Gastrocnemius medialis (tissue), 4 donors: Measurements from ENCODE around the gene FZD10. TPM values are rescaled to one million over a fixed set of nuclear protein-coding genes. Genes with fewer than 3 reads are reported as not detected.

Source experiments
- ATAC-seq, 2 donors: fragments of 150-250 bp; one replicate each; pipeline ENCODE4 v1.9.1; 2016
- DNase-seq, 2 donors: peaks; one replicate each; pipeline ENCODE4 v3.0.0-alpha.2; 2019
- H3K27ac ChIP-seq, 4 donors: fragments of 200-600 bp; sonication (generic); 1 replicate in 1 of 4; 2 replicates in 3 of 4; pipeline ENCODE4 v1.5.1; 2016 to 2018; ENCODE audit warnings: mild to moderate bottlenecking in 2 of 4, moderate library complexity in 1 of 4
- H3K27me3 ChIP-seq, 3 donors: fragments of 200-600 bp; sonication (generic) in 2 of 3; 1 replicate in 1 of 3; 2 replicates in 2 of 3; pipeline versions ENCODE4 v1.5.1 to v1.6.0; 2016 to 2019; ENCODE audit warnings: mild to moderate bottlenecking in 1 of 3, moderate library complexity in 1 of 3
- H3K36me3 ChIP-seq, 2 donors: fragments of 200-600 bp; sonication (generic) in 1 of 2; one replicate each; pipeline ENCODE4 v1.5.1; 2017 to 2018
- H3K4me1 ChIP-seq, 2 donors: fragments of 200-600 bp; sonication (generic) in 1 of 2; one replicate each; pipeline ENCODE4 v1.5.1; 2016 to 2017; ENCODE audit warnings: mild to moderate bottlenecking in 2 of 2
- H3K4me3 ChIP-seq, 4 donors: fragments of 200-600 bp; sonication (generic) in 3 of 4; 1 replicate in 1 of 4; 2 replicates in 3 of 4; pipeline ENCODE4 v1.5.1; 2016 to 2019; ENCODE audit warnings: mild to moderate bottlenecking in 2 of 4
- H3K9me3 ChIP-seq, 3 donors: fragments of 200-600 bp; sonication (generic) in 2 of 3; 1 replicate in 1 of 3; 2 replicates in 2 of 3; pipeline ENCODE4 v1.5.1; 2016 to 2019
- CTCF ChIP-seq, 5 experiments: fragments of 450-650 bp in 3 of 5; fragments of 200-600 bp in 2 of 5; sonication (generic) in 2 of 5; IDR thresholded peaks in 4 of 5; conservative IDR thresholded peaks in 1 of 5; 1 replicate in 4 of 5; 2 replicates in 1 of 5; pipeline ENCODE4 v1.5.1; 2016 to 2019; ENCODE audit warnings: antibody characterized with exemption in 5 of 5, mild to moderate bottlenecking in 3 of 5, moderate library complexity in 3 of 5
- POLR2A ChIP-seq, 2 donors: fragments of 450-650 bp; IDR thresholded peaks; one replicate each; pipeline ENCODE4 v1.6.1; 2017; ENCODE audit warnings: antibody characterized with exemption in 2 of 2, mild to moderate bottlenecking in 2 of 2, moderate library complexity in 2 of 2
- in situ Hi-C, 4 donors: fragments of 200-750 bp; cut with MboI; loops; one replicate each; pipeline versions ENCODE4 v1.15.0 to v1.8.0; 2017; ENCODE audit warnings: low sequenced_read_pairs in 4 of 4
- intact Hi-C: fragments of 100-400 bp; cut with DNase I; formaldehyde crosslinking; loops from one replicate; pipeline ENCODE4 v1.15.1; 2023; ENCODE audit warnings: low total_unique reads
- total RNA-seq, 4 donors: library from RNA; depleted of rRNA; stranded (reverse); fragments of >200 nt; gene quantifications; one replicate each; pipeline versions ENCODE4 v1.1.0 to v1.2.3, GENCODE V29; 2016

The FZD10 gene
- total RNA-seq, 4 donors from 2014 or later: 0.15 to 2.3 (median 1.1) TPM; not detected in 1

GRCh38 chr12:130186651-130187268, 24.5 kb downstream of the FZD10 start:
- intact Hi-C loops (loop anchor here (10.0 kb wide), 1 partner anchor 62 kb away; no protein-coding TSS in a partner anchor), in situ Hi-C loops (no loop called here)
- no peak for DNase-seq

GRCh38 chr12:130192642-130193345, 30.5 kb downstream of the FZD10 start:
- no peaks in the 10 kb centered on the region for H3K36me3 ChIP-seq
- H3K9me3 ChIP-seq: no peaks in the 10 kb centered on the region
- no peak for DNase-seq
- intact Hi-C loops: no loop called here
- H3K4me1 ChIP-seq: no peaks in the 10 kb centered on the region
- TF ChIP-seq CTCF (IDR thresholded peaks at IDR 0.05 in 4 of 5, conservative IDR thresholded peaks at IDR 0.05 in 1 of 5) (no peak), POLR2A (IDR thresholded peaks at IDR 0.05) (no peak)
- H3K27ac ChIP-seq: no peak overlapping the region
- H3K4me3 ChIP-seq: no peak overlapping the region
- in situ Hi-C loops: no loop called here
- ATAC-seq: no peak
- H3K27me3 ChIP-seq: no peaks in the 10 kb centered on the region

More at GRCh38 chr12:130186651-130187268, 24.5 kb downstream of the FZD10 start:
- Histone ChIP-seq H3K27ac (peak overlapping the region in 1 of 4 donors; percentile 13), H3K9me3 (no peaks in the 10 kb centered on the region), H3K36me3 (no peaks in the 10 kb centered on the region), H3K4me1 (no peaks in the 10 kb centered on the region), H3K4me3 (no peak overlapping the region), H3K27me3 (no peaks in the 10 kb centered on the region)
- TF ChIP-seq POLR2A (IDR thresholded peaks at IDR 0.05): no peak
- no peak for TF ChIP-seq CTCF (IDR thresholded peaks at IDR 0.05 in 4 of 5, conservative IDR thresholded peaks at IDR 0.05 in 1 of 5)
- no peak for ATAC-seq

GRCh38 chr12:130194154-130194553, 31.9 kb downstream of the FZD10 start:
- TF ChIP-seq POLR2A (IDR thresholded peaks at IDR 0.05) (no peak), CTCF (IDR thresholded peaks at IDR 0.05 in 4 of 5, conservative IDR thresholded peaks at IDR 0.05 in 1 of 5) (no peak)
- no peak for DNase-seq
- intact Hi-C loops (no loop called here), in situ Hi-C loops (no loop called here)
- no peaks in the 10 kb centered on the region for H3K4me1 ChIP-seq
- H3K27me3 ChIP-seq: no peaks in the 10 kb centered on the region
- H3K36me3 ChIP-seq: no peaks in the 10 kb centered on the region
- no peak for ATAC-seq
- no peaks in the 10 kb centered on the region for H3K9me3 ChIP-seq
- H3K27ac ChIP-seq: no peak overlapping the region
- H3K4me3 ChIP-seq: no peak overlapping the region

GRCh38 chr12:130195369-130195768, 33.1 kb downstream of the FZD10 start:
- intact Hi-C loops: no loop called here
- H3K27ac ChIP-seq: no peak overlapping the region
- no peak overlapping the region for H3K4me3 ChIP-seq
- DNase-seq: no peak
- TF ChIP-seq CTCF (IDR thresholded peaks at IDR 0.05 in 4 of 5, conservative IDR thresholded peaks at IDR 0.05 in 1 of 5) (no peak), POLR2A (IDR thresholded peaks at IDR 0.05) (no peak)
- ATAC-seq: no peak
- in situ Hi-C loops: no loop called here
- H3K4me1 ChIP-seq: no peaks in the 10 kb centered on the region
- no peaks in the 10 kb centered on the region for H3K36me3 ChIP-seq
- H3K9me3 ChIP-seq: no peaks in the 10 kb centered on the region
- H3K27me3 ChIP-seq: no peaks in the 10 kb centered on the region
